B cell (primary cell): Measurements from ENCODE around the gene INSYN2A. TPM values are rescaled to one million over a fixed set of nuclear protein-coding genes. Genes with fewer than 3 reads are reported as not detected.

Experiments used
- ATAC-seq: fragments of 200-7000 bp; cut with Tn5 transposase; one replicate; pipeline ENCODE4 v1.10.0; 2021; ENCODE audit warnings: low read depth, mild to moderate bottlenecking, moderate number of reproducible peaks, moderate library complexity
- CTCF ChIA-PET: fragments of 350-600 bp; sonication (Branson Sonifier 250); formaldehyde crosslinking; loops from one replicate; lab custom pipeline; 2021; ENCODE audit warnings: antibody characterized with exemption, inconsistent platforms; lab: Charles Lee
- POLR2A ChIA-PET: fragments of 350-600 bp; sonication (Branson Sonifier 250); formaldehyde crosslinking; loops from one replicate; lab custom pipeline; 2021; ENCODE audit warnings: antibody characterized with exemption; lab: Charles Lee
- DNase-seq: peaks from one replicate; pipeline ENCODE4 v3.0.0; 2013
- H2AFZ ChIP-seq: 2 replicates; pipeline ENCODE4 v1.6.1; 2012; ENCODE audit warnings: mild to moderate bottlenecking, low read depth, low read length; ENCODE audit not compliant: insufficient read depth, poor library complexity, severe bottlenecking
- H3K27ac ChIP-seq, 2 donors: 1 replicate in 1 of 2; 2 replicates in 1 of 2; pipeline ENCODE4 v1.5.1; 2012 to 2013; ENCODE audit warnings: low read length in 2 of 2, mild to moderate bottlenecking in 2 of 2, moderate library complexity in 1 of 2
- H3K27me3 ChIP-seq, 4 experiments: fragments of 200-600 bp in 1 of 4; sonication (generic) in 1 of 4; replicated peaks in 1 of 4; 1 replicate in 2 of 4; 2 replicates in 2 of 4; pipeline versions ENCODE4 v1.6.1 to v1.7.0; 2013 to 2016; ENCODE audit warnings: low read length in 3 of 4, mild to moderate bottlenecking in 2 of 4, mixed read lengths in 1 of 4, moderate library complexity in 1 of 4; ENCODE audit not compliant: insufficient read depth in 4 of 4, control insufficient read depth in 3 of 4; ENCODE audit errors: control extremely low read depth in 1 of 4
- H3K36me3 ChIP-seq, 2 experiments: replicated peaks in 1 of 2; 1 replicate in 1 of 2; 2 replicates in 1 of 2; pipeline versions ENCODE4 v1.6.1 to v1.7.1; 2013; ENCODE audit warnings: low read length in 1 of 2; ENCODE audit not compliant: insufficient read depth in 2 of 2, control insufficient read depth in 1 of 2; ENCODE audit errors: control extremely low read depth in 1 of 2, extremely low read depth in 1 of 2
- H3K4me1 ChIP-seq, 2 donors: fragments of 200-600 bp in 1 of 2; sonication (generic) in 1 of 2; 1 replicate in 1 of 2; 2 replicates in 1 of 2; pipeline versions ENCODE4 v1.5.1 to v1.6.1; 2013 to 2017; ENCODE audit warnings: low read length in 2 of 2; ENCODE audit not compliant: control insufficient read depth in 2 of 2, insufficient read depth in 2 of 2
- H3K4me2 ChIP-seq: replicated peaks from 2 replicates; pipeline ENCODE3; 2012; ENCODE audit warnings: mild to moderate bottlenecking, low read depth, low read length; ENCODE audit not compliant: poor library complexity, severe bottlenecking
- H3K4me3 ChIP-seq, 5 experiments: fragments of 200-600 bp in 1 of 5; sonication (generic) in 1 of 5; 1 replicate in 3 of 5; 2 replicates in 2 of 5; pipeline versions ENCODE4 v1.5.1 to v1.7.0; 2011 to 2016; ENCODE audit warnings: low read length in 4 of 5, mild to moderate bottlenecking in 4 of 5, low read depth in 2 of 5, control low read depth in 1 of 5, moderate library complexity in 1 of 5; ENCODE audit not compliant: insufficient read depth in 1 of 5; ENCODE audit errors: control extremely low read depth in 1 of 5, extremely low read depth in 1 of 5
- H3K79me2 ChIP-seq: fragments of 200-600 bp; sonication (generic); one replicate; pipeline ENCODE4 v1.6.0; 2016; ENCODE audit warnings: low read length; ENCODE audit not compliant: control insufficient read depth, insufficient read depth
- H3K9ac ChIP-seq: fragments of 200-600 bp; sonication (generic); 2 replicates; pipeline ENCODE4 v1.6.1; 2017; ENCODE audit warnings: mild to moderate bottlenecking, low read length, moderate library complexity
- H3K9me3 ChIP-seq, 3 donors: one replicate each; pipeline versions ENCODE4 v1.6.1 to v1.7.1; 2013; ENCODE audit warnings: low read length in 2 of 3; ENCODE audit not compliant: control insufficient read depth in 2 of 3, insufficient read depth in 1 of 3; ENCODE audit errors: control extremely low read depth in 1 of 3
- H4K20me1 ChIP-seq: 2 replicates; pipeline ENCODE4 v1.6.0; 2012; ENCODE audit warnings: mild to moderate bottlenecking, low read length; ENCODE audit not compliant: insufficient read depth, control insufficient read depth, poor library complexity, severe bottlenecking
- H3K27ac Mint-ChIP-seq: one replicate; pipeline ENCODE4 v1.8.0; 2021; ENCODE audit warnings: mixed read lengths
- H3K27me3 Mint-ChIP-seq: one replicate; pipeline ENCODE4 v1.8.0; 2021; ENCODE audit warnings: mixed read lengths
- H3K4me1 Mint-ChIP-seq: one replicate; pipeline ENCODE4 v1.8.0; 2021; ENCODE audit warnings: mixed read lengths
- H3K4me3 Mint-ChIP-seq: one replicate; pipeline ENCODE4 v1.8.0; 2021; ENCODE audit warnings: mixed read lengths
- H3K9me3 Mint-ChIP-seq: one replicate; pipeline ENCODE4 v1.8.0; 2022; ENCODE audit warnings: mixed read lengths; ENCODE audit not compliant: insufficient read depth
- EZH2 ChIP-seq: IDR thresholded peaks from 2 replicates; pipeline ENCODE4 v1.6.1; 2012; ENCODE audit warnings: borderline replicate concordance, low read depth, mild to moderate bottlenecking, moderate library complexity, low read length; ENCODE audit not compliant: insufficient read depth, poor library complexity, severe bottlenecking
- WGBS: methylation state at CpG from one replicate; pipeline ENCODE4 v1.1.5; 2013; ENCODE audit warnings: missing lambda C conversion rate; ENCODE audit not compliant: insufficient coverage; 5-methylcytosine and 5-hydroxymethylcytosine counted together
- intact Hi-C: fragments of 100-400 bp; cut with micrococcal nuclease; formaldehyde crosslinking; loops from one replicate; pipeline ENCODE4 v1.10.0; 2022
- polyA plus RNA-seq: library from polyadenylated mRNA; depleted of rRNA; stranded (reverse); fragments of >200 nt; gene quantifications from 2 replicates; pipeline ENCODE4 v1.2.3, GENCODE V29; 2012
- total RNA-seq, 2 donors: library from RNA; stranded (reverse); fragments of 120-200 nt in 1 of 2; gene quantifications; 1 replicate in 1 of 2; 2 replicates in 1 of 2; pipeline versions ENCODE4 v1.2.3 to v1.2.4, GENCODE V29; 2013 to 2022
- TF ChIP-seq, protein P1 (sequence below): fragments of 200-600 bp; IDR thresholded peaks from one replicate; pipeline ENCODE4 v1.8.0; 2022; ENCODE audit warnings: antibody characterized with exemption, mild to moderate bottlenecking

Gene INSYN2A
- total and polyA plus RNA-seq, 2 donors (not counting 1 experiment from before 2014, with no cell fraction given), result not detected

DNA sequence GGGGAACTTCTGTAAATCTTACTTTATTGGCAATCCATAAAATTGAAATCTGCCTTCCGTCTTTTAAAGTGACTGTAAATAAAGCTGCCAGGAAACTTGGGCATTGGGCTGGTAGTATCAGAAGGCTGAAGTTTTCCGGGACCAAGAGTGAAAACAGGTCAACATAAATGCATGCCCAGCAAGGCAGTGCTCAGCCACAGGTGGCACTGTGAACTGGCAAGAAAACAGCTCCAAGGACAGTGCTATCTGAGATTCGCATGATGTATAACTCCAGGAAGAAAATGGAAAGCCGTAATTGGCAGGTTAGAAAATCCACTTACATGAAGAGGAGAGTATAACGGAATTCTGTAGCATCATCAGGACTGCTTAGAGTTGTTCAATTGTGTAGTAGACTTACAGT lies 1.9 kb upstream of the INSYN2A start:
- Histone ChIP-seq H3K4me3 (no peak overlapping the region), H3K79me2 (no peaks in the 10 kb centered on the region), H3K4me1 (no peaks in the 10 kb centered on the region), H3K27ac (no peak overlapping the region), H3K36me3 (no peaks in the 10 kb centered on the region), H2AFZ (no peak overlapping the region), H3K9me3 (peaks cover 0 to 7% (median 0%) of the 10 kb centered on the region in 3 donors), H3K27me3 (peaks cover 0 to 8% (median 0%) of the 10 kb centered on the region in 4 experiments), H4K20me1 (no peaks in the 10 kb centered on the region), H3K9ac (no peak overlapping the region), H3K4me2 (no peak overlapping the region)
- no peak for DNase-seq
- intact Hi-C loops, result no loop called here
- Mint-ChIP-seq H3K4me1 (no peaks in the 10 kb centered on the region), H3K9me3 (peaks cover 2% of the 10 kb centered on the region), H3K27ac (no peak overlapping the region), H3K27me3 (peaks cover 23% of the 10 kb centered on the region), H3K4me3 (no peak overlapping the region)
- CTCF ChIA-PET, result no interaction called here
- WGBS, result 92% methylated on average over 5 of the region's 5 CpGs
- POLR2A ChIA-PET, result no interaction called here
- TF ChIP-seq EZH2, result no peak
- TF ChIP-seq, protein P1, sequence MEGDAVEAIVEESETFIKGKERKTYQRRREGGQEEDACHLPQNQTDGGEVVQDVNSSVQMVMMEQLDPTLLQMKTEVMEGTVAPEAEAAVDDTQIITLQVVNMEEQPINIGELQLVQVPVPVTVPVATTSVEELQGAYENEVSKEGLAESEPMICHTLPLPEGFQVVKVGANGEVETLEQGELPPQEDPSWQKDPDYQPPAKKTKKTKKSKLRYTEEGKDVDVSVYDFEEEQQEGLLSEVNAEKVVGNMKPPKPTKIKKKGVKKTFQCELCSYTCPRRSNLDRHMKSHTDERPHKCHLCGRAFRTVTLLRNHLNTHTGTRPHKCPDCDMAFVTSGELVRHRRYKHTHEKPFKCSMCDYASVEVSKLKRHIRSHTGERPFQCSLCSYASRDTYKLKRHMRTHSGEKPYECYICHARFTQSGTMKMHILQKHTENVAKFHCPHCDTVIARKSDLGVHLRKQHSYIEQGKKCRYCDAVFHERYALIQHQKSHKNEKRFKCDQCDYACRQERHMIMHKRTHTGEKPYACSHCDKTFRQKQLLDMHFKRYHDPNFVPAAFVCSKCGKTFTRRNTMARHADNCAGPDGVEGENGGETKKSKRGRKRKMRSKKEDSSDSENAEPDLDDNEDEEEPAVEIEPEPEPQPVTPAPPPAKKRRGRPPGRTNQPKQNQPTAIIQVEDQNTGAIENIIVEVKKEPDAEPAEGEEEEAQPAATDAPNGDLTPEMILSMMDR, result no peak
- ATAC-seq, result no peak

DNA sequence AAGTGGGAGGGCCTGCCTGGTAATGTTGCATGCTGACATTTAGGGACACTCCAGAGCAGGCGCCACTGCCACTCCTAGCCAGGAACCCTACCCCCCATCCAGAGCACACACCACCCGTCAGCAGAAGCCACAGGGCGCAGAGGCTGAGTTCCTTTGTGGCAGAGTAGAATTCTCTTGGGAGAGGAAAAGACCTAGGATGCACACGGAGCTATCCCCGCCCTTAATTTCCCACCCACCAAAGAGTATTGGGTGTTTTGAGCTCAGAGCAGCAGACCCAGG lies 702 bp upstream of the INSYN2A start:
- Mint-ChIP-seq H3K27me3 (peaks cover 28% of the 10 kb centered on the region), H3K27ac (no peak overlapping the region), H3K9me3 (no peaks in the 10 kb centered on the region), H3K4me3 (no peak overlapping the region), H3K4me1 (no peaks in the 10 kb centered on the region)
- no peak overlapping the region for H2AFZ ChIP-seq
- CTCF ChIA-PET, result no interaction called here
- whole genome bisulfite sequencing, result 7% methylated on average over 2 of the region's 5 CpGs
- ATAC-seq (no peak), DNase-seq (no peak)
- no peak overlapping the region for H3K27ac ChIP-seq
- no peaks in the 10 kb centered on the region for H4K20me1 ChIP-seq
- TF ChIP-seq EZH2, result no peak
- TF ChIP-seq, protein P1, result no peak
- intact Hi-C loops, result no loop called here
- H3K36me3 ChIP-seq, result no peaks in the 10 kb centered on the region
- no peak overlapping the region for H3K4me2 ChIP-seq
- H3K9ac ChIP-seq, result no peak overlapping the region
- peaks cover 0 to 2% (median 0%) of the 10 kb centered on the region in 3 donors for H3K9me3 ChIP-seq
- H3K79me2 ChIP-seq, result no peaks in the 10 kb centered on the region
- POLR2A ChIA-PET, result no interaction called here
- H3K4me1 ChIP-seq, result no peaks in the 10 kb centered on the region
- H3K27me3 ChIP-seq, result peaks cover 0 to 8% (median 0%) of the 10 kb centered on the region in 4 experiments
- H3K4me3 ChIP-seq, result no peak overlapping the region
